ENCODE measurements around the gene TANGO6.

The TANGO6 gene

GRCh38 chr16:69088684-69089083 is 245.4 kb downstream of the TANGO6 start:
- DNase-seq: no peak

- DNase-seq: peak in 6 of 58 donors; percentile 9 to 43 (median 34)
Measured at GRCh38 chr16:69089091-69089910, 246.0 kb downstream of the TANGO6 start.

GRCh38 chr16:69093974-69094373 is 250.6 kb downstream of the TANGO6 start:
- no peak for DNase-seq

GRCh38 chr16:69094501-69094900 is 251.2 kb downstream of the TANGO6 start:
- no peak for DNase-seq

GRCh38 chr16:69095193-69095592 is 251.9 kb downstream of the TANGO6 start:
- no peak for DNase-seq

GRCh38 chr16:69100071-69100691 is 256.9 kb downstream of the TANGO6 start:
- DNase-seq: no peak

GRCh38 chr16:69105501-69106361 is 262.4 kb downstream of the TANGO6 start, which contains the start of gene HAS3:
TSS of gene HAS3 (plus strand) at chr16:69105653. CDS start at chr16:69109396, 3,743 bp downstream.
- DNase-seq: peak in 24 of 58 donors; percentile 8 to 49 (median 18)

GRCh38 chr16:69106491-69107315 is 263.4 kb downstream of the TANGO6 start:
- DNase-seq: no peak

- peak in 1 of 58 donors; percentile 23 for DNase-seq
Measured at GRCh38 chr16:69107316-69107962, 264.1 kb downstream of the TANGO6 start.

- DNase-seq: no peak
Measured at GRCh38 chr16:69108064-69108904, 265.0 kb downstream of the TANGO6 start.

- no peak for DNase-seq
Measured at GRCh38 chr16:69108905-69109252, 265.5 kb downstream of the TANGO6 start.

GRCh38 chr16:69109486-69110270 is 266.3 kb downstream of the TANGO6 start:
- DNase-seq: no peak

- DNase-seq: no peak
Measured at GRCh38 chr16:69110406-69110805, 267.1 kb downstream of the TANGO6 start.

GRCh38 chr16:69111216-69111875 is 268.0 kb downstream of the TANGO6 start:
- no peak for DNase-seq

- no peak for DNase-seq
Measured at GRCh38 chr16:69111876-69112230, 268.5 kb downstream of the TANGO6 start.

GRCh38 chr16:69112285-69113129 is 269.2 kb downstream of the TANGO6 start:
- peak in 4 of 58 donors; percentile 4 to 18 (median 10) for DNase-seq

- no peak for DNase-seq
Measured at GRCh38 chr16:69113216-69113615, 269.9 kb downstream of the TANGO6 start.
